Colonic mucosa (tissue), 4 donors: ENCODE data around the gene CHTOP. TPM values are rescaled to one million over a fixed set of nuclear protein-coding genes. Genes with fewer than 3 reads are reported as not detected.

ENCODE experiments used
- DNase-seq: peaks from one replicate; pipeline ENCODE4 v3.0.0-alpha.2; 2020
- H3K27ac ChIP-seq: fragments of 200-600 bp; one replicate; pipeline ENCODE4 v1.8.0; 2021
- H3K27me3 ChIP-seq: fragments of 200-600 bp; one replicate; pipeline ENCODE4 v1.8.0; 2021
- H3K36me3 ChIP-seq: fragments of 200-600 bp; one replicate; pipeline ENCODE4 v1.8.0; 2021
- H3K4me1 ChIP-seq: fragments of 200-600 bp; one replicate; pipeline ENCODE4 v1.8.0; 2021; ENCODE audit warnings: mild to moderate bottlenecking
- H3K4me3 ChIP-seq: fragments of 200-600 bp; one replicate; pipeline ENCODE4 v1.8.0; 2021
- H3K9ac ChIP-seq, 2 donors: one replicate each; pipeline ENCODE4 v1.7.0; 2013; ENCODE audit warnings: control low read depth in 2 of 2, low read depth in 2 of 2, low read length in 2 of 2
- H3K9me3 ChIP-seq: fragments of 200-600 bp; one replicate; pipeline ENCODE4 v1.8.0; 2021
- intact Hi-C: fragments of 100-400 bp; cut with DNase I; formaldehyde crosslinking; loops from one replicate; pipeline ENCODE4 v1.14.1; 2022
- microRNA-seq: library from miRNA; unstranded; fragments of <30 nt; microRNA quantifications from one replicate; pipeline ENCODE4, GENCODE V29; 2019
- total RNA-seq, 2 donors: library from RNA; stranded (reverse); fragmentation: NEBNext Ultra II Directional in 1 of 2; extraction: Animal tissue kit (Norgen Biotek cat#: 25700) in 1 of 2; gene quantifications; one replicate each; pipeline ENCODE4 v1.2.1, GENCODE V29; 2021
- TF ChIP-seq, protein P1 (sequence below): fragments of 200-600 bp; IDR thresholded peaks from one replicate; pipeline ENCODE4 v1.8.0; 2022; ENCODE audit warnings: antibody characterized with exemption, mild to moderate bottlenecking
- donor health status: healthy.
- donor health status: DM: no; HTN: no; CAD: no.
- donor health status: DM: no; HTN: no; CAD: no.

Gene CHTOP
- total RNA-seq, 2 donors from 2014 or later, result 51.3 to 88.6 TPM

- DNase-seq, result no peak
- Histone ChIP-seq H3K4me3 (no peak overlapping the region), H3K36me3 (no peaks in the 10 kb centered on the region), H3K27ac (no peak overlapping the region), H3K9ac (no peak overlapping the region), H3K4me1 (no peaks in the 10 kb centered on the region), H3K9me3 (no peaks in the 10 kb centered on the region), H3K27me3 (no peaks in the 10 kb centered on the region)
- intact Hi-C loops, result no loop called here
- TF ChIP-seq, protein P1, sequence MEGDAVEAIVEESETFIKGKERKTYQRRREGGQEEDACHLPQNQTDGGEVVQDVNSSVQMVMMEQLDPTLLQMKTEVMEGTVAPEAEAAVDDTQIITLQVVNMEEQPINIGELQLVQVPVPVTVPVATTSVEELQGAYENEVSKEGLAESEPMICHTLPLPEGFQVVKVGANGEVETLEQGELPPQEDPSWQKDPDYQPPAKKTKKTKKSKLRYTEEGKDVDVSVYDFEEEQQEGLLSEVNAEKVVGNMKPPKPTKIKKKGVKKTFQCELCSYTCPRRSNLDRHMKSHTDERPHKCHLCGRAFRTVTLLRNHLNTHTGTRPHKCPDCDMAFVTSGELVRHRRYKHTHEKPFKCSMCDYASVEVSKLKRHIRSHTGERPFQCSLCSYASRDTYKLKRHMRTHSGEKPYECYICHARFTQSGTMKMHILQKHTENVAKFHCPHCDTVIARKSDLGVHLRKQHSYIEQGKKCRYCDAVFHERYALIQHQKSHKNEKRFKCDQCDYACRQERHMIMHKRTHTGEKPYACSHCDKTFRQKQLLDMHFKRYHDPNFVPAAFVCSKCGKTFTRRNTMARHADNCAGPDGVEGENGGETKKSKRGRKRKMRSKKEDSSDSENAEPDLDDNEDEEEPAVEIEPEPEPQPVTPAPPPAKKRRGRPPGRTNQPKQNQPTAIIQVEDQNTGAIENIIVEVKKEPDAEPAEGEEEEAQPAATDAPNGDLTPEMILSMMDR, result no peak
Measured at GRCh38 chr1:153685544-153686340, 51.9 kb downstream of the CHTOP start.

DNA sequence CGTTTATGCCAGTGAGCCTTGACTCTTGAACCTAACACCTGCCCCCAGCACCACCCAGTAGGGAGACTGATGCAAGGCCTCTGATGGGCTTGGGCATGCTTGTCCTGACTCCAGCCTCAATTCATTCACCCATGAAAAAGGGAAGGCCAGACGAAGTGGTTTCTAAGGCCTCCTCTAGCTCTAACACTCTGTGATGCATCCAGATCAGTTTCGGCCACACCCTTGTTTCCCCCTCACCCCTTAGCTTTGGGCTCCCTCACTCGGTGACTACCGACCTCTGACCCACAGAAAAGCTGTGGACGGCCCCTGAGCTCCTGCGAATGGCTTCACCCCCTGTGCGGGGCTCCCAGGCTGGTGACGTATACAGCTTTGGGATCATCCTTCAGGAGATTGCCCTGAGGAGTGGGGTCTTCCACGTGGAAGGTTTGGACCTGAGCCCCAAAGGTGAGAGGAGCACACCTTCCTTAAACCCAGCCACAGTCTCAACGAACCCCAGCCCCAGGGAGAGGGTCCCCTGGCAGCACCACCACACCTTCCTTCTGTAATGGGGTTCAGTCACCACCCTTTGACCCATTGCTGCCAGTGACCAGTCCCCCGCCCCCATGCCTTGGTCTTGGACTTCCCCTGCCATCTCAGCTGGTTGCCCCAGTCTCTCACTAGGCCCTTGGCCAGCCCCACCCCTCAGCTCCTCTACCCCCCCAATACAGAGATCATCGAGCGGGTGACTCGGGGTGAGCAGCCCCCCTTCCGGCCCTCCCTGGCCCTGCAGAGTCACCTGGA, 53.7 kb downstream of the CHTOP start:
- no peak overlapping the region for H3K27ac ChIP-seq
- H3K4me3 ChIP-seq, result no peak overlapping the region
- no peaks in the 10 kb centered on the region for H3K36me3 ChIP-seq
- no peaks in the 10 kb centered on the region for H3K4me1 ChIP-seq
- TF ChIP-seq, protein P1, result no peak
- intact Hi-C loops, result no loop called here
- no peaks in the 10 kb centered on the region for H3K27me3 ChIP-seq
- no peak for DNase-seq
- no peak overlapping the region for H3K9ac ChIP-seq
- no peaks in the 10 kb centered on the region for H3K9me3 ChIP-seq

DNA sequence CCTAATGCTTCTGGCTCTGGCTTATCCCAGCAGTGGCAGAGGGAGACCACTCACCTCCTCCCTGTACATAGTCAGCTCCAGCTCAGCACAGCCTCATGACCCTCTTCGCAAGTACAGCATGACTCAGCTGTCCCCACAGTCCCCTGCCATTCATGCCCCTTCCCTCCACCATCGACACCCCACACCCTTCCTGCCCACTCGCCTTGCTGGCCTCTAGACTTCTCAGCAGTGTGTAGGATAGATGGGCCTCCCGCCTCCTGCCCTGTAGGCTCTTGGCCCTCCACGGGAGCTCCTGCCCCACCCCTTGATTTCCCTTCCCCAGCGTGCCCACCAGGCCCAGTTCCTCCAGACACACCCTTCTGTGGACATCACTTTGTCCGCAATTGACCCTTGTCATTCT, 54.4 kb downstream of the CHTOP start:
- Histone ChIP-seq H3K4me1 (no peaks in the 10 kb centered on the region), H3K4me3 (no peak overlapping the region), H3K27ac (no peak overlapping the region), H3K27me3 (no peaks in the 10 kb centered on the region), H3K9me3 (no peaks in the 10 kb centered on the region), H3K36me3 (no peaks in the 10 kb centered on the region), H3K9ac (no peak overlapping the region)
- DNase-seq, result no peak
- intact Hi-C loops, result no loop called here
- TF ChIP-seq, protein P1, result no peak

DNA sequence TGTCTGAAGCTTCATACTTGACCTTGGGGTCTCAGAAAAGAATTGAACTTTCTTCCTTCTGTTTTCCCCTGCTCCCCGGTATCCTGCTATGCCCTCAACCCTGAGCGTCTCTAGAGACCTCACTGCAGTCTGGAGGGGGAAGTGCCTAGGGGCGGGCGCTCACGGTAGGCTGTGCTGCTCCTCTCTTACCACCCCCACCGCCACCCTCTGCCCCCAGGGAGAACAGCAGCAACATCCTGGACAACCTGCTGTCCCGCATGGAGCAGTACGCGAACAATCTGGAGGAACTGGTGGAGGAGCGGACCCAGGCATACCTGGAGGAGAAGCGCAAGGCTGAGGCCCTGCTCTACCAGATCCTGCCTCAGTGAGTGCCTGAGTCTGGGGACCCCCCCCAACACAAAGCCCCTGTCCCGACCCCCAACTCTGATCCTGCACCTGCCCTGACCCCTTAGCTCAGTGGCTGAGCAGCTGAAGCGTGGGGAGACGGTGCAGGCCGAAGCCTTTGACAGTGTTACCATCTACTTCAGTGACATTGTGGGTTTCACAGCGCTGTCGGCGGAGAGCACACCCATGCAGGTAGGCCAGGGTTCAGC, 55.0 kb downstream of the CHTOP start:
- H3K27ac ChIP-seq, result no peak overlapping the region
- H3K9ac ChIP-seq, result no peak overlapping the region
- no peaks in the 10 kb centered on the region for H3K9me3 ChIP-seq
- intact Hi-C loops, result no loop called here
- TF ChIP-seq, protein P1, result no peak
- H3K4me3 ChIP-seq, result no peak overlapping the region
- H3K27me3 ChIP-seq, result no peaks in the 10 kb centered on the region
- DNase-seq, result no peak
- H3K36me3 ChIP-seq, result no peaks in the 10 kb centered on the region
- H3K4me1 ChIP-seq, result no peaks in the 10 kb centered on the region

DNA sequence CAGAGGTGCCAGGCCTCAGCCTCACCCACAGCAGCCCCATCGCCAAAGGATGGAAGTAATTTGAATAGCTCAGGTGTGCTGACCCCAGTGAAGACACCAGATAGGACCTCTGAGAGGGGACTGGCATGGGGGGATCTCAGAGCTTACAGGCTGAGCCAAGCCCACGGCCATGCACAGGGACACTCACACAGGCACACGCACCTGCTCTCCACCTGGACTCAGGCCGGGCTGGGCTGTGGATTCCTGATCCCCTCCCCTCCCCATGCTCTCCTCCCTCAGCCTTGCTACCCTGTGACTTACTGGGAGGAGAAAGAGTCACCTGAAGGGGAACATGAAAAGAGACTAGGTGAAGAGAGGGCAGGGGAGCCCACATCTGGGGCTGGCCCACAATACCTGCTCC, 59.6 kb downstream of the CHTOP start:
- no peak overlapping the region for H3K9ac ChIP-seq
- no peaks in the 10 kb centered on the region for H3K4me1 ChIP-seq
- no peak for DNase-seq

More for the DNA sequence above, 59.6 kb downstream of the CHTOP start:
- H3K36me3 ChIP-seq, result no peaks in the 10 kb centered on the region
- TF ChIP-seq, protein P1, result no peak
- H3K27me3 ChIP-seq, result no peaks in the 10 kb centered on the region
- no peaks in the 10 kb centered on the region for H3K9me3 ChIP-seq
- no peak overlapping the region for H3K4me3 ChIP-seq
- intact Hi-C loops, result no loop called here
- H3K27ac ChIP-seq, result no peak overlapping the region

Small RNA genes lying within 50 kb of the gene (microRNA-seq; reads per million reads assigned to microRNA genes)
- gene MIR8083, result not detected

Other genes starting within 250 kb of the CHTOP start
- 1 to 10 TPM in 1 of 2 donors, under 1 TPM in 1; 0.79 to 6.9 TPM for gene S100A8, start 243.0 kb upstream of the CHTOP start, total RNA-seq
- gene S100A7A, start 217.5 kb upstream of the CHTOP start, total RNA-seq, result not detected
- gene S100A7, start 173.4 kb upstream of the CHTOP start, total RNA-seq, result not detected
- gene S100A6, start 98.1 kb upstream of the CHTOP start, total RNA-seq, result 1,000 to 10,000 TPM; 2,444 to 2,474 TPM
- gene S100A5, start 93.1 kb upstream of the CHTOP start, total RNA-seq, result not detected
- gene S100A4, start 88.3 kb upstream of the CHTOP start, total RNA-seq, result 10 to 100 TPM; 41.8 to 83.8 TPM
- gene S100A3, start 84.8 kb upstream of the CHTOP start, total RNA-seq, result under 1 TPM in 1 of 2 donors, not detected in 1; 0.61 TPM
- gene S100A2, start 68.2 kb upstream of the CHTOP start, total RNA-seq, result 1 to 10 TPM; 1.0 to 2.4 TPM
- 100 to 1,000 TPM; 232 to 288 TPM for gene S100A16, start 20.9 kb upstream of the CHTOP start, total RNA-seq
- 100 to 1,000 TPM; 543 to 565 TPM for gene S100A14, start 17.7 kb upstream of the CHTOP start, total RNA-seq
- 10 to 100 TPM; 45.2 to 67.2 TPM for gene S100A13, start 6.6 kb upstream of the CHTOP start, total RNA-seq
- 1 to 10 TPM in 1 of 2 donors, under 1 TPM in 1; 0.69 to 1.5 TPM for gene S100A1, start 5.6 kb upstream of the CHTOP start, total RNA-seq
- gene SNAPIN, start 24.6 kb downstream of the CHTOP start, total RNA-seq, result 10 to 100 TPM; 29.3 to 33.0 TPM
- gene ILF2, start 36.9 kb downstream of the CHTOP start, total RNA-seq, result 100 to 1,000 TPM; 105 to 171 TPM
- gene NPR1, start 44.6 kb downstream of the CHTOP start, total RNA-seq, result 1 to 10 TPM; 2.3 to 3.6 TPM
- gene INTS3, start 94.0 kb downstream of the CHTOP start, total RNA-seq, result 10 to 100 TPM; 25.5 to 53.1 TPM
- gene SLC27A3, start 141.3 kb downstream of the CHTOP start, total RNA-seq, result 10 to 100 TPM; 24.1 to 27.9 TPM